Transverse colon (tissue), 4 donors: ENCODE measurements around the gene CAVIN2. TPM values are rescaled to one million over a fixed set of nuclear protein-coding genes. Genes with fewer than 3 reads are reported as not detected.

Source experiments
- DNase-seq: peaks from one replicate; pipeline ENCODE4 v3.0.0-alpha.2; 2019
- H3K27ac ChIP-seq, 4 donors: fragments of 200-600 bp; sonication (generic); 2 replicates each; pipeline ENCODE4 v1.5.1; 2016 to 2018; ENCODE audit warnings: inconsistent platforms in 4 of 4
- H3K27me3 ChIP-seq: fragments of 200-600 bp; sonication (generic); 2 replicates; pipeline ENCODE4 v1.5.1; 2017; ENCODE audit warnings: inconsistent platforms
- H3K36me3 ChIP-seq, 4 donors: fragments of 200-600 bp; sonication (generic); 2 replicates each; pipeline ENCODE4 v1.5.1; 2017 to 2019; ENCODE audit warnings: inconsistent platforms in 4 of 4
- H3K4me1 ChIP-seq, 4 donors: fragments of 200-600 bp; sonication (generic); 2 replicates each; pipeline ENCODE4 v1.5.1; 2017 to 2020; ENCODE audit warnings: inconsistent platforms in 4 of 4
- H3K4me3 ChIP-seq, 4 donors: fragments of 200-600 bp; sonication (generic); 1 replicate in 1 of 4; 2 replicates in 3 of 4; pipeline versions ENCODE4 v1.5.1 to v1.6.1; 2017 to 2019; ENCODE audit warnings: inconsistent platforms in 4 of 4
- H3K9me3 ChIP-seq, 2 donors: fragments of 200-600 bp; sonication (generic); 2 replicates each; pipeline ENCODE4 v1.5.1; 2017 to 2019; ENCODE audit warnings: inconsistent platforms in 2 of 2
- CTCF ChIP-seq, 5 experiments: fragments of 200-600 bp in 3 of 5; fragments of 450-650 bp in 2 of 5; sonication (generic) in 3 of 5; IDR thresholded peaks; 1 replicate in 2 of 5; 2 replicates in 3 of 5; pipeline ENCODE4 v1.5.1; 2016 to 2017; ENCODE audit warnings: antibody characterized with exemption in 5 of 5, inconsistent platforms in 3 of 5, mild to moderate bottlenecking in 2 of 5, moderate library complexity in 1 of 5
- EP300 ChIP-seq: sonication (generic); formaldehyde crosslinking; IDR thresholded peaks from one replicate; pipeline ENCODE4 v1.6.1; 2017; ENCODE audit warnings: antibody characterized with exemption, low read depth
- POLR2A ChIP-seq: fragments of 450-650 bp; IDR thresholded peaks from one replicate; pipeline ENCODE4 v1.6.1; 2016; ENCODE audit warnings: antibody characterized with exemption, mild to moderate bottlenecking, moderate library complexity
- POLR2AphosphoS5 ChIP-seq, 3 donors: sonication (generic); formaldehyde crosslinking; IDR thresholded peaks; one replicate each; pipeline ENCODE4 v1.6.1; 2016; ENCODE audit warnings: antibody characterized with exemption in 3 of 3
- WGBS, 2 donors: methylation state at CpG; one replicate each; pipeline ENCODE4 v1.1.5; 2018; ENCODE audit warnings: low coverage in 1 of 2; 5-methylcytosine and 5-hydroxymethylcytosine counted together
- in situ Hi-C, 4 donors: fragments of 200-750 bp; cut with MboI; loops; one replicate each; pipeline versions ENCODE4 v1.15.0 to v1.15.1; 2017; ENCODE audit warnings: low sequenced_read_pairs in 3 of 4, low pct_ligation_motif_present in 1 of 4, low pct_unique_long_range_greater_than_20kb in 1 of 4
- intact Hi-C: fragments of 100-400 bp; cut with DNase I; formaldehyde crosslinking; loops from one replicate; pipeline ENCODE4 v1.15.1; 2023; ENCODE audit warnings: low total_unique reads
- total RNA-seq, 4 donors: library from RNA; depleted of rRNA; stranded (reverse); fragments of >200 nt; gene quantifications; one replicate each; pipeline ENCODE4 v1.1.0, GENCODE V29; 2016

CAVIN2 gene
- total RNA-seq, 4 donors from 2014 or later = 21.3 to 59.3 (median 25.0) TPM

- DNase-seq = no peak
- H3K4me3 ChIP-seq = no peak overlapping the region
- peaks cover 0 to 9% (median 0%) of the 10 kb centered on the region in 4 donors for H3K4me1 ChIP-seq
- 88 to 90% methylated on average over 3 to 4 of the region's 4 CpGs for WGBS, 2 donors
- H3K9me3 ChIP-seq = no peaks in the 10 kb centered on the region
- intact Hi-C loops (no loop called here), in situ Hi-C loops (no loop called here)
- H3K27ac ChIP-seq = no peak overlapping the region
- no peaks in the 10 kb centered on the region for H3K27me3 ChIP-seq
- TF ChIP-seq EP300 = no peak
- no peak for TF ChIP-seq POLR2A
- H3K36me3 ChIP-seq = no peaks in the 10 kb centered on the region
These were observed 8.4 kb downstream of the CAVIN2 start for GRCh38 chr2:191838526-191838925.

GRCh38 chr2:191836853-191837769 lies 9.8 kb downstream of the CAVIN2 start:
- H3K27ac ChIP-seq = peak overlapping the region in 1 of 4 donors; percentile 2
- in situ Hi-C loops (no loop called here), intact Hi-C loops (loop anchor here (2.0 kb wide), 1 partner anchor 76 kb away; no protein-coding TSS in a partner anchor)
- H3K27me3 ChIP-seq = no peaks in the 10 kb centered on the region
- WGBS, 2 donors = 60 to 71% methylated on average over 2 to 9 of the region's 9 CpGs
- no peaks in the 10 kb centered on the region for H3K36me3 ChIP-seq
- H3K4me3 ChIP-seq = no peak overlapping the region
- no peak for TF ChIP-seq EP300
- no peak for TF ChIP-seq CTCF (IDR thresholded peaks at IDR 0.05)
- no peak for TF ChIP-seq POLR2A
- no peak for TF ChIP-seq POLR2AphosphoS5 (IDR thresholded peaks at IDR 0.05)
- no peaks in the 10 kb centered on the region for H3K9me3 ChIP-seq
- H3K4me1 ChIP-seq = peaks cover 0 to 9% (median 0%) of the 10 kb centered on the region in 4 donors
- no peak for DNase-seq

GRCh38 chr2:191836471-191836852 lies 10.4 kb downstream of the CAVIN2 start:
- Histone ChIP-seq H3K4me3 (no peak overlapping the region), H3K9me3 (no peaks in the 10 kb centered on the region), H3K36me3 (no peaks in the 10 kb centered on the region), H3K27me3 (no peaks in the 10 kb centered on the region), H3K27ac (no peak overlapping the region), H3K4me1 (peaks cover 0 to 8% (median 0%) of the 10 kb centered on the region in 4 donors)
- no peak for DNase-seq
- WGBS, 2 donors = 75 to 82% methylated on average over 7 to 11 of the region's 11 CpGs
- TF ChIP-seq POLR2A = no peak
- TF ChIP-seq EP300 = no peak
- no peak for TF ChIP-seq CTCF (IDR thresholded peaks at IDR 0.05)
- TF ChIP-seq POLR2AphosphoS5 (IDR thresholded peaks at IDR 0.05) = no peak
- intact Hi-C loops = loop anchor here (2.0 kb wide), 1 partner anchor 76 kb away; no protein-coding TSS in a partner anchor
- in situ Hi-C loops = no loop called here

- Histone ChIP-seq H3K9me3 (no peaks in the 10 kb centered on the region), H3K36me3 (no peaks in the 10 kb centered on the region), H3K27ac (no peak overlapping the region), H3K4me3 (no peak overlapping the region), H3K27me3 (no peaks in the 10 kb centered on the region), H3K4me1 (peaks cover 0 to 6% (median 0%) of the 10 kb centered on the region in 4 donors)
- DNase-seq = no peak
- in situ Hi-C loops = no loop called here
- intact Hi-C loops = loop anchor here (2.0 kb wide), 1 partner anchor 75 kb away; no protein-coding TSS in a partner anchor
- 92 to 94% methylated on average over 15 to 28 of the region's 28 CpGs for WGBS, 2 donors
- TF ChIP-seq POLR2A = no peak
- no peak for TF ChIP-seq POLR2AphosphoS5 (IDR thresholded peaks at IDR 0.05)
- no peak for TF ChIP-seq CTCF (IDR thresholded peaks at IDR 0.05)
- no peak for TF ChIP-seq EP300
These were observed 11.1 kb downstream of the CAVIN2 start for GRCh38 chr2:191835539-191836350.
